ENCODE results near the gene DBF4B.

DNA sequence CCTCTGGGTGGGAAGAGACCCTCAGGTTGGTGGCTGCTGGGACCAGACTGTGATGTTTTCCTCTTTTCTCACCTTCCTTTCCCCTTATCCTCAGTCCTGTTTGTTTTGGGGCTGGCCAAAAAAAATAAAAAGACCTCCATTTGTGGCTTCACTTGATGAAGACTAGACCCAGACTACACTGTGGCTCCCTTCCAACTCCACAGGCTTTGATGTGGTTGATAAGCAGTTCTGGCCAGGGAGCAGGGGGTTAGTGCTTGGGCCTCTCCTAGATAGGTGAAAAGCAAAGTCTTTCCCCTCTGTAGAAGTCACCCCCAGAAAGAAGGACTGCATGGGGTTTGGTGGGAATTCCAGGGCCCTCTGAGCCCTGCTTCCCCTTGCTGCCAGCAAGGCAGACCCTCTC is 39.1 kb downstream of the DBF4B start:
- TF ChIP-seq, protein P1, sequence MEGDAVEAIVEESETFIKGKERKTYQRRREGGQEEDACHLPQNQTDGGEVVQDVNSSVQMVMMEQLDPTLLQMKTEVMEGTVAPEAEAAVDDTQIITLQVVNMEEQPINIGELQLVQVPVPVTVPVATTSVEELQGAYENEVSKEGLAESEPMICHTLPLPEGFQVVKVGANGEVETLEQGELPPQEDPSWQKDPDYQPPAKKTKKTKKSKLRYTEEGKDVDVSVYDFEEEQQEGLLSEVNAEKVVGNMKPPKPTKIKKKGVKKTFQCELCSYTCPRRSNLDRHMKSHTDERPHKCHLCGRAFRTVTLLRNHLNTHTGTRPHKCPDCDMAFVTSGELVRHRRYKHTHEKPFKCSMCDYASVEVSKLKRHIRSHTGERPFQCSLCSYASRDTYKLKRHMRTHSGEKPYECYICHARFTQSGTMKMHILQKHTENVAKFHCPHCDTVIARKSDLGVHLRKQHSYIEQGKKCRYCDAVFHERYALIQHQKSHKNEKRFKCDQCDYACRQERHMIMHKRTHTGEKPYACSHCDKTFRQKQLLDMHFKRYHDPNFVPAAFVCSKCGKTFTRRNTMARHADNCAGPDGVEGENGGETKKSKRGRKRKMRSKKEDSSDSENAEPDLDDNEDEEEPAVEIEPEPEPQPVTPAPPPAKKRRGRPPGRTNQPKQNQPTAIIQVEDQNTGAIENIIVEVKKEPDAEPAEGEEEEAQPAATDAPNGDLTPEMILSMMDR (IDR thresholded peaks at IDR 0.05; ENCODE audit: low read length) = no peak
- TF ChIP-seq EZH2 (IDR thresholded peaks at IDR 0.05; ENCODE audit: borderline replicate concordance, low read length) = no peak
